ENCODE results near the gene PTH1R. TPM values are rescaled to one million over a fixed set of nuclear protein-coding genes. Genes with fewer than 3 reads are reported as not detected.

Gene PTH1R
- total RNA-seq, 1 experiment from 2014 or later: 1.0 TPM

- no peaks in the 10 kb centered on the region for H4K20me1 ChIP-seq (ENCODE audit: control insufficient read depth, insufficient read depth, insufficient read length)
- H3K9ac ChIP-seq (ENCODE audit: extremely low read depth, insufficient read length, low read length): no peak overlapping the region
- no peak for DNase-seq
- no peak overlapping the region for H3K23ac ChIP-seq (ENCODE audit: insufficient read length, low read depth, low read length)
- H3T11ph ChIP-seq (ENCODE audit: low read length): no peak overlapping the region
- peaks cover under 1 to 3% of the 10 kb centered on the region in 2 experiments; a peak in 3 of 4 replicates for H3K4me1 Mint-ChIP-seq
- no peaks in the 10 kb centered on the region for H3K79me1 ChIP-seq (ENCODE audit: insufficient read depth, low read depth, low read length, poor library complexity, severe bottlenecking)
- peak overlapping the region in 1 of 3 experiments; percentile 24; a peak in 1 of 7 replicates for H3K27ac Mint-ChIP-seq
- H2AK5ac ChIP-seq (ENCODE audit: insufficient read length, low read length): no peak overlapping the region
- H3K27ac ChIP-seq (ENCODE audit: insufficient read length, low read depth, low read length): no peak overlapping the region
- H3K23me2 ChIP-seq (ENCODE audit: insufficient read length, low read depth, low read length, poor library complexity, severe bottlenecking): no peaks in the 10 kb centered on the region
- no peak overlapping the region for H3K4ac ChIP-seq (ENCODE audit: low read depth, low read length)
- no peak overlapping the region for H2BK15ac ChIP-seq (ENCODE audit: low read depth, low read length)
- no peak overlapping the region for H3K14ac ChIP-seq (ENCODE audit: insufficient read depth, low read length)
- H3K4me1 ChIP-seq (ENCODE audit: insufficient read depth, low read length): no peaks in the 10 kb centered on the region
- no peak overlapping the region for H2BK120ac ChIP-seq (ENCODE audit: low read depth, low read length, poor library complexity, severe bottlenecking)
- no peaks in the 10 kb centered on the region for H3K9me3 Mint-ChIP-seq
- H3K9me3 ChIP-seq (ENCODE audit: control insufficient read depth, low read depth, low read length): no peaks in the 10 kb centered on the region
- no peak overlapping the region for H2BK5ac ChIP-seq (ENCODE audit: insufficient read length, low read length)
- no peak overlapping the region for H3K4me2 ChIP-seq (ENCODE audit: insufficient read depth, insufficient read length, low read length)
- H3K18ac ChIP-seq (ENCODE audit: insufficient read length, low read depth, low read length): no peak overlapping the region
- H4K5ac ChIP-seq (ENCODE audit: insufficient read length, low read depth, low read length): no peak overlapping the region
- H2BK20ac ChIP-seq (ENCODE audit: low read depth, low read length, poor library complexity, severe bottlenecking): no peak overlapping the region
- no peaks in the 10 kb centered on the region for H3K27me3 ChIP-seq (ENCODE audit: insufficient read depth, low read length)
- no CpG with 5 or more reads among the region's 5 CpGs for WGBS (ENCODE audit: extremely low coverage, insufficient read length, low lambda C conversion rate)
- no peak overlapping the region for H2AFZ ChIP-seq (ENCODE audit: low read length)
- H3K79me2 ChIP-seq (ENCODE audit: insufficient read depth, low read length): no peaks in the 10 kb centered on the region
- peaks cover 36% of the 10 kb centered on the region for H3K27me3 Mint-ChIP-seq (ENCODE audit: low read depth)
- H4K8ac ChIP-seq (replicated peaks; ENCODE audit: insufficient read length, low read depth, low read length): no peak overlapping the region
- no peak overlapping the region for H3K4me3 Mint-ChIP-seq
- H3K56ac ChIP-seq (ENCODE audit: insufficient read length, low read depth, low read length): no peak overlapping the region
- H2BK12ac ChIP-seq (ENCODE audit: insufficient read length, low read depth, low read length): no peak overlapping the region
- TF ChIP-seq CTCF (conservative IDR thresholded peaks at IDR 0.05): no peak
- H3K36me3 Mint-ChIP-seq (ENCODE audit: insufficient read depth in 1 of 3, low read depth in 3 of 3): no peaks in the 10 kb centered on the region
- H4K91ac ChIP-seq (ENCODE audit: insufficient read length, low read depth, low read length): no peak overlapping the region
Measured at GRCh38 chr3:46854555-46854991, 22.9 kb upstream of the PTH1R start.

All from H9 (cell line).